Nephron progenitor cell (in vitro differentiated cells): ENCODE measurements around the gene ASTN2.
"Not testable (repeated sequence)": the region's sequence is repeated elsewhere in the genome, so short reads cannot be mapped to it uniquely, and the experiment has no call there.

ENCODE experiments used
- DNase-seq: peaks from one replicate; pipeline ENCODE4 v3.0.0; 2021
- H3K27ac Mint-ChIP-seq: 2 replicates; pipeline ENCODE4 v1.8.0; 2021; ENCODE audit warnings: mild to moderate bottlenecking, moderate library complexity, mixed read lengths
- H3K27me3 Mint-ChIP-seq: 2 replicates; pipeline ENCODE4 v1.8.0; 2021; ENCODE audit warnings: mild to moderate bottlenecking, low read depth, mixed read lengths; ENCODE audit not compliant: poor library complexity
- H3K36me3 Mint-ChIP-seq: 2 replicates; pipeline ENCODE4 v1.8.0; 2021; ENCODE audit warnings: low read depth, mixed read lengths
- H3K4me1 Mint-ChIP-seq: 2 replicates; pipeline ENCODE4 v1.8.0; 2021; ENCODE audit warnings: mixed read lengths
- H3K4me3 Mint-ChIP-seq: 2 replicates; pipeline ENCODE4 v1.8.0; 2021; ENCODE audit warnings: mild to moderate bottlenecking, moderate library complexity, mixed read lengths
- H3K9me3 Mint-ChIP-seq: 2 replicates; pipeline ENCODE4 v1.8.0; 2021; ENCODE audit warnings: mild to moderate bottlenecking, moderate library complexity, mixed read lengths
- TF ChIP-seq, protein P1 (sequence below): fragments of 200-600 bp; sonication (generic); IDR thresholded peaks from 2 replicates; pipeline ENCODE4 v1.5.0; 2021; ENCODE audit warnings: antibody characterized with exemption

ASTN2 gene

DNA sequence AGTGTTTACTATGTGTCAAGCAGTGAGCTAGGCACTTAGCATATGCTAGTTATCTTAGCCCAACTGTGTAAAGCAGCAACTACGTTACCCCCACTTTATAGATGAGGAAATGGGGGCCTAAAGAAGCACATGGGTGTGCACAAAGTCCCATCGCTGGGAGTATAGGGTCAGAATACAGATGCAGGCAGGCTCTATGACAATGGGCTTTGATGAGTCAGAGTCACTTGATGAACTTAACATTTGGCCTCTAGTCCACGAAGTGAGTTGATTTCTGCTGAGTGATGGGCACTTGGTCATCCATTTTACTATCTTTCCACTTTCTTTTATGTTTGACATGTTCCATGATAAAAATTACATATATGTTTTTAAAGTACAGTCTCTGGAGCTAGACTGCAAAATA is 523.4 kb downstream of the ASTN2 start:
- peaks cover 13% of the 10 kb centered on the region for H3K27me3 Mint-ChIP-seq
- TF ChIP-seq, protein P1, sequence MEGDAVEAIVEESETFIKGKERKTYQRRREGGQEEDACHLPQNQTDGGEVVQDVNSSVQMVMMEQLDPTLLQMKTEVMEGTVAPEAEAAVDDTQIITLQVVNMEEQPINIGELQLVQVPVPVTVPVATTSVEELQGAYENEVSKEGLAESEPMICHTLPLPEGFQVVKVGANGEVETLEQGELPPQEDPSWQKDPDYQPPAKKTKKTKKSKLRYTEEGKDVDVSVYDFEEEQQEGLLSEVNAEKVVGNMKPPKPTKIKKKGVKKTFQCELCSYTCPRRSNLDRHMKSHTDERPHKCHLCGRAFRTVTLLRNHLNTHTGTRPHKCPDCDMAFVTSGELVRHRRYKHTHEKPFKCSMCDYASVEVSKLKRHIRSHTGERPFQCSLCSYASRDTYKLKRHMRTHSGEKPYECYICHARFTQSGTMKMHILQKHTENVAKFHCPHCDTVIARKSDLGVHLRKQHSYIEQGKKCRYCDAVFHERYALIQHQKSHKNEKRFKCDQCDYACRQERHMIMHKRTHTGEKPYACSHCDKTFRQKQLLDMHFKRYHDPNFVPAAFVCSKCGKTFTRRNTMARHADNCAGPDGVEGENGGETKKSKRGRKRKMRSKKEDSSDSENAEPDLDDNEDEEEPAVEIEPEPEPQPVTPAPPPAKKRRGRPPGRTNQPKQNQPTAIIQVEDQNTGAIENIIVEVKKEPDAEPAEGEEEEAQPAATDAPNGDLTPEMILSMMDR: no peak
- H3K27ac Mint-ChIP-seq: no peak overlapping the region
- H3K4me3 Mint-ChIP-seq: no peak overlapping the region
- no peaks in the 10 kb centered on the region for H3K4me1 Mint-ChIP-seq
- DNase-seq: no peak
- H3K36me3 Mint-ChIP-seq: no peaks in the 10 kb centered on the region
- no peaks in the 10 kb centered on the region for H3K9me3 Mint-ChIP-seq

DNA sequence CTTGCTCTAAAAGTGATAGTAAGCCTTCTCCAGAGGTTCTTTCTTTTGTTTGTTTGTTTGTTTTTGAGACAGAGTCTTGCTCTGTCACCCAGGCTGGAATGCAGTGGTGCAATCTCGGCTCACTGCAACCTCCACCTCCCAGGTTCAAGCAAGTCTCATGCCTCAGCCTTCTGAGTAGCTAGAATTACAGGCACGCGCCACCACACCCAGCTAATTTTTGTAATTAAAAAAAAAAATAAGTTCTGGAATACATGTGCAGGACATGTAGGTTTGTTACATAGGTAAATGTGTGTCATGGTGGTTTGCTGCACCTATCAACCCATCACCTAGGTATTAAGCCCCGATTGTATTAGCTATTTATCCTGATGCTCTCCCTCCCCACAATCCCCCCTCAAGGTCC is 526.4 kb downstream of the ASTN2 start:
- H3K27ac Mint-ChIP-seq, H3K4me1 Mint-ChIP-seq, H3K4me3 Mint-ChIP-seq, H3K9me3 Mint-ChIP-seq, H3K36me3 Mint-ChIP-seq, DNase-seq: not testable (repeated sequence)
- H3K27me3 Mint-ChIP-seq: peaks cover 18% of the 10 kb centered on the region

DNA sequence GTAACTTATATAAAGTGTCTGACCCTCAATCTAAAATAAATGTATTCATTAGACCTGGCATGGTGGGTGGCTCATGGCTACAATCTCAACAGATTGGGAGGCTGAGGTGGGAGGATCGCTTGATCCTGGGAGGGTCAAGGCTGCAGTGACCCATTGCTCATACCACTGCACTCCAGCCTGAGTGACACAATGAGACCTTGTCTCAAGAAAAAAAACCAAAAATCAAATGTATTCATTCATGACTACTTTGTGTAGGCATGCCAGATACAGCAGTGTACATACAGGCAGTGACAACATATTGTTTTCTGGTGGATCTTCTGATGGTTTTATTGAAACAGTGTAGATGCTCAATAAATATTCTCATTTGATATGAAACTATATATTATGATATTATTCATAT is 526.8 kb downstream of the ASTN2 start:
- no peak overlapping the region for H3K27ac Mint-ChIP-seq
- H3K4me1 Mint-ChIP-seq: no peaks in the 10 kb centered on the region
- no peak overlapping the region for H3K4me3 Mint-ChIP-seq
- TF ChIP-seq, protein P1: no peak
- H3K36me3 Mint-ChIP-seq: no peaks in the 10 kb centered on the region
- peaks cover 18% of the 10 kb centered on the region for H3K27me3 Mint-ChIP-seq
- DNase-seq: no peak
- H3K9me3 Mint-ChIP-seq: no peaks in the 10 kb centered on the region

DNA sequence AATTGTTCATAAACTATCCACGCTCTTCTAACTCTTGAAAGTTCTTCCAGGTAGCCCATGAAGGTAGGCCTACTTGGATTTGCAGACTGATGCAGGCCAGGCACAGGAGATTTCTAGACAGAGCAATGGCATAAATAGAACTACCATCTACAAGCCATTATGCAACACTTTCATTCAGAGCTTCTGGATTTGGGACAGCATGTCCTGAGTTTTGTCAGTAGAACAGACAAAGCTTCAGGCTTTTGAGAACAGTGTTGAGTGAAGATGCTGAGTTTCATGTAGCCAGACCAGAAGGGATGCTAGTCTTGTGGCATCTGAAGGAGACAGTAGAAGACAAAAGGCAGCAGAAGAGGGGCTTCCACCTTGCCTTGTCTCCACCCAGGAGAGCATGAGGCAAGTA is 531.2 kb downstream of the ASTN2 start:
- H3K27ac Mint-ChIP-seq: no peak overlapping the region
- H3K4me3 Mint-ChIP-seq: no peak overlapping the region
- no peak for DNase-seq
- TF ChIP-seq, protein P1: no peak
- H3K36me3 Mint-ChIP-seq: no peaks in the 10 kb centered on the region
- peaks cover 15% of the 10 kb centered on the region for H3K27me3 Mint-ChIP-seq
- no peaks in the 10 kb centered on the region for H3K9me3 Mint-ChIP-seq
- no peaks in the 10 kb centered on the region for H3K4me1 Mint-ChIP-seq

DNA sequence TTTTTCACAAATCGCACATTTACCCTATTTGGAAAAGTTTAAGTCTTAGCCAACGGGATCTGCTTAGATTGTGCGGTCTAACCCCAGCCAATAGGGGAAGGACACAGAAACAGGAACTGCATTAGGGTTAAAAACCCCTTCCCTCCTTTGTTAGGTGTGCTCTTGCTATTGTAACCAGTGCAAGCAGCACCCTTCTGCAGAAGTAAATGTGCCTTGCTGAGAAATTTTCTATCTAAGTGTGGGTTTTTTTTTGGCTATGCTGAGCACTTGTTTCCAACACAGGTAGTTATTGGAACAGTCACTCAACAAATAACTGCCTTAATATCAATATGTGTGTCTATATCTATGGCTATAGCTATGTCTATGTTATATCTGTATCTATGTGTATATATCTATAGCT is 537.8 kb downstream of the ASTN2 start:
- H3K4me3 Mint-ChIP-seq: no peak overlapping the region
- H3K27ac Mint-ChIP-seq: no peak overlapping the region
- DNase-seq: no peak
- H3K36me3 Mint-ChIP-seq: peaks cover 4% of the 10 kb centered on the region
- H3K27me3 Mint-ChIP-seq: peaks cover 11% of the 10 kb centered on the region
- TF ChIP-seq, protein P1: no peak
- peaks cover 20% of the 10 kb centered on the region for H3K9me3 Mint-ChIP-seq
- no peaks in the 10 kb centered on the region for H3K4me1 Mint-ChIP-seq

DNA sequence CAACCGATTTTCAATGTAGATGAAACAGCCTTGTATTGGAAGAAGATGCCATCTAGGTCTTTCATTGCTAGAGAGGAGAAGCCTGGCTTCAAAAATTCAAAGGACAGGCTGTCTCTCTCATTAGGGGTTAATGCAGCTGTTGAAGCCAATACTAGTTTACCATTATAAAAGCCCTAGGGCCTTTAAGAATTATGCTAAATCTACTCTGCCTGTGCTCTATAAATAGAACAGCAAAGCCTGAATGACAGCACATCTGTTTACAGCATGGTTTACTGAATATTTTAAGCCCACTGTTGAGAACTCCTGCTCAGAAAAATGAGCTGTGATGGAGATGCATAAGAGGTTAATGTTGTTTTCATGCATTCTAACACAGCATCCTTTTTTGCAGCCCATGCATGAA is 539.3 kb downstream of the ASTN2 start:
- peaks cover 20% of the 10 kb centered on the region for H3K9me3 Mint-ChIP-seq
- H3K27ac Mint-ChIP-seq: no peak overlapping the region
- H3K27me3 Mint-ChIP-seq: peaks cover 11% of the 10 kb centered on the region
- DNase-seq: no peak
- no peak overlapping the region for H3K4me3 Mint-ChIP-seq
- peaks cover 4% of the 10 kb centered on the region for H3K36me3 Mint-ChIP-seq
- H3K4me1 Mint-ChIP-seq: no peaks in the 10 kb centered on the region
- TF ChIP-seq, protein P1: no peak
